Ovary (tissue), 9 donors: ENCODE data around the gene INSR. TPM values are rescaled to one million over a fixed set of nuclear protein-coding genes. Genes with fewer than 3 reads are reported as not detected.

Experiments used
- DNase-seq, 5 donors: peaks; one replicate each; pipeline ENCODE4 v3.0.0-alpha.2; 2019 to 2020
- H3K27ac ChIP-seq, 2 donors: fragments of 200-600 bp; one replicate each; pipeline versions ENCODE4 v1.5.1 to v1.8.0; 2019 to 2022
- H3K27me3 ChIP-seq: fragments of 200-600 bp; one replicate; pipeline ENCODE4 v1.8.0; 2022
- H3K36me3 ChIP-seq: fragments of 200-600 bp; sonication (generic); one replicate; pipeline ENCODE4 v1.5.1; 2019
- H3K4me1 ChIP-seq: one replicate; pipeline ENCODE4 v1.8.1; 2013; ENCODE audit warnings: mild to moderate bottlenecking, moderate library complexity; ENCODE audit not compliant: insufficient read depth
- H3K4me3 ChIP-seq: fragments of 200-600 bp; sonication (generic); one replicate; pipeline ENCODE4 v1.5.1; 2017
- H3K9me3 ChIP-seq, 2 donors: fragments of 200-600 bp in 1 of 2; sonication (generic) in 1 of 2; one replicate each; pipeline versions ENCODE4 v1.5.1 to v1.8.1; 2013 to 2019; ENCODE audit warnings: mild to moderate bottlenecking in 1 of 2, moderate library complexity in 1 of 2
- EP300 ChIP-seq: sonication (generic); formaldehyde crosslinking; IDR thresholded peaks from one replicate; pipeline ENCODE4 v1.6.1; 2017; ENCODE audit warnings: antibody characterized with exemption
- POLR2A ChIP-seq: fragments of 450-650 bp; IDR thresholded peaks from one replicate; pipeline ENCODE4 v1.6.1; 2017; ENCODE audit warnings: antibody characterized with exemption, mild to moderate bottlenecking, moderate library complexity
- WGBS, 3 donors: extraction: QIAGEN DNeasy Blood & Tissue Kit in 1 of 3; methylation state at CpG; one replicate each; pipeline versions ENCODE4 v1.1.5 to v1.1.7; 2013 to 2017; 5-methylcytosine and 5-hydroxymethylcytosine counted together
- intact Hi-C, 4 donors: fragments of 100-400 bp; cut with DNase I; formaldehyde crosslinking; loops; one replicate each; pipeline versions ENCODE4 v1.11.0 to v1.15.1; 2022 to 2023
- polyA plus RNA-seq, 2 donors: library from polyadenylated mRNA; stranded (reverse); fragments of 200-250 nt in 1 of 2; fragments of 350-450 nt in 1 of 2; fragmentation: Illumina TruSeq in 1 of 2; extraction: RNeasy Lipid Tissue Mini Kit (QIAGEN cat#74804) in 1 of 2; gene quantifications; one replicate each; pipeline ENCODE4 v1.2.3, GENCODE V29; 2013 to 2014
- total RNA-seq, 7 donors: library from RNA; depleted of rRNA in 2 of 7; stranded (reverse); fragments of >200 nt in 2 of 7; fragmentation: NEBNext Ultra II Directional in 3 of 7; extraction: Animal tissue kit (Norgen Biotek cat#: 25700) in 3 of 7; gene quantifications; one replicate each; pipeline versions ENCODE4 v1.1.0 to v1.2.4, GENCODE V29; 2016 to 2023
- TF ChIP-seq, protein P1 (sequence below), 3 donors: fragments of 450-650 bp in 2 of 3; fragments of 200-600 bp in 1 of 3; IDR thresholded peaks; one replicate each; pipeline versions ENCODE4 v1.5.1 to v1.8.0; 2016 to 2022; ENCODE audit warnings: antibody characterized with exemption in 3 of 3, mild to moderate bottlenecking in 1 of 3
- donor health status: DM: no; HTN: no; CAD: no; lungs with moderate emphysema.
- donor health status: DM: no; HTN: no; CAD: no.
- donor health status: Bipolar disorder and iron deficiency.
- donor health status: DM: yes; HTN: yes; CAD: no.
- donor health status: DM: no; HTN: no; CAD: no.
- donor health status: DM: yes; HTN: yes; CAD: no.

Gene INSR
- total and polyA plus RNA-seq, 9 donors: 30.2 to 203 (median 93.3) TPM

DNA sequence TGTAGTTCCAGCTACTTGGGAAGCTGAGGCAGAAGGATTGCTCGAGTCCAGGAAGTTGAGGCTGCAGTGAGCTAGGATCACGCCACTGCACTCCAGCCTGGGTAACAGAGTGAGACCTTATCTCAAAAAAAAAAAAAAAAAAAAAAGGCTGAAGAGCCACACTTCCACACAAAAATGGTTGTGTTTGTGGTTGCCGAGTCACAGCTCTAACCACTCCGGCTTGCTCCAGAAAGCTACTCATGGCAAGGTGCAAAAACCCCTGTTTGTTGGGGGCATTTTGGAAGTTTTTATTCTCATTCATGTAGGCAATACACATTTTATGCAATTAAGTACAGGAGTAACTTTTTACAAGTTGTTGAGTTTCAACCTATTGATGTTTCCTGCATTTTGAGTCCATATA, 93.5 kb downstream of the INSR start:
- intact Hi-C loops: loop anchor here in 1 of 4 donors (10.0 kb wide), 1 partner anchor 94 kb away; the partner anchor contains the start of gene INSR
- no peaks in the 10 kb centered on the region for H3K36me3 ChIP-seq
- H3K4me3 ChIP-seq: no peak overlapping the region
- TF ChIP-seq, protein P1, sequence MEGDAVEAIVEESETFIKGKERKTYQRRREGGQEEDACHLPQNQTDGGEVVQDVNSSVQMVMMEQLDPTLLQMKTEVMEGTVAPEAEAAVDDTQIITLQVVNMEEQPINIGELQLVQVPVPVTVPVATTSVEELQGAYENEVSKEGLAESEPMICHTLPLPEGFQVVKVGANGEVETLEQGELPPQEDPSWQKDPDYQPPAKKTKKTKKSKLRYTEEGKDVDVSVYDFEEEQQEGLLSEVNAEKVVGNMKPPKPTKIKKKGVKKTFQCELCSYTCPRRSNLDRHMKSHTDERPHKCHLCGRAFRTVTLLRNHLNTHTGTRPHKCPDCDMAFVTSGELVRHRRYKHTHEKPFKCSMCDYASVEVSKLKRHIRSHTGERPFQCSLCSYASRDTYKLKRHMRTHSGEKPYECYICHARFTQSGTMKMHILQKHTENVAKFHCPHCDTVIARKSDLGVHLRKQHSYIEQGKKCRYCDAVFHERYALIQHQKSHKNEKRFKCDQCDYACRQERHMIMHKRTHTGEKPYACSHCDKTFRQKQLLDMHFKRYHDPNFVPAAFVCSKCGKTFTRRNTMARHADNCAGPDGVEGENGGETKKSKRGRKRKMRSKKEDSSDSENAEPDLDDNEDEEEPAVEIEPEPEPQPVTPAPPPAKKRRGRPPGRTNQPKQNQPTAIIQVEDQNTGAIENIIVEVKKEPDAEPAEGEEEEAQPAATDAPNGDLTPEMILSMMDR (IDR thresholded peaks at IDR 0.05): no peak
- TF ChIP-seq POLR2A (no peak), EP300 (no peak)
- H3K4me1 ChIP-seq: peaks cover 10% of the 10 kb centered on the region
- no peak for DNase-seq
- H3K27me3 ChIP-seq: no peaks in the 10 kb centered on the region
- peak overlapping the region in 1 of 2 donors; percentile 31 for H3K27ac ChIP-seq
- no peaks in the 10 kb centered on the region for H3K9me3 ChIP-seq
- 80 to 98% (median 93%) methylated on average over 4 of the region's 4 CpGs for WGBS, 3 donors

DNA sequence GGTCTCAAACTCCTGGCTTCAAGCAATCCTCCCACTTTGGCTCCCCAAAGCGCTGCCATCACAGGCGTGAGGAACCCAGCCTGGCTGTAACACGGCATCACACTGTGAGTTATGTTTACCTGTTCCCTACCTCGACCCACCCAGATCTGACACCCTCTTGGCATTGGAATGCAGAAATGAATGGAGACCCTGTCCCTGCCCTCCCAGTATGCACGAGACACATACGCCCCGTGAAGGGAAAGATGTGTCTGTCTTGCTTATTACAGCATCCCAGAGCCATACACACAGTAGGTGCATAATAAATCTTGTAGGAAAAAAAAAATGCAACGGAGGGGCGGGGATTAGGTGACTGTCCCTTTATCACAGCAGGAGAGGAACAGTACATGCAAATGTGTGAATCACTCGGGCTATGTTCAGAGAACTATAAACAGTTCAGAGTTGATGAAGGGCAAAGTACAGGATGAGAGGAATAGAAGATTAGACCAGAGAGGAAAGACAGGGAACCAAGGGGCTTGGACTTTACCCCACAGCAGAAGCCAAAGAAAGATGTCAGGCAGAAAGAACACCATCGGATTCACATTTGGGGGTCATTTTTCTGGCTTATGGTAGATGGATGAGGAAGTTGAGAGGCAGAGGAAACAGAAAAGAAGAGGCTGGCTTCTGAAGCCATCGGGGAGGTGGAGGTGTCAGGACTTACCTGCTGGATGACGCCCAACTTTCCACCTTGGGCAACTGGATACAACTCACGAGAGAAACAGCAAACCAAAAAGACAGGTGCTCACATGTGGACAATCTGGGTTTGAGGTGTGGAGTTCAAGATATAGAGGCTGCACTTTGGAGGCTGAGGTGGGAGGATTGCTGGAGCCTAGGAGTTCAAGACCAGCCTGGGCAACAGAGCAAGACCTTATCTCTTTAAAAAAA, 94.3 kb downstream of the INSR start:
- TF ChIP-seq POLR2A: no peak
- 78 to 83% (median 81%) methylated on average over 14 of the region's 14 CpGs for WGBS, 3 donors
- Histone ChIP-seq H3K36me3 (no peaks in the 10 kb centered on the region), H3K27me3 (no peaks in the 10 kb centered on the region), H3K4me3 (no peak overlapping the region), H3K27ac (peak overlapping the region in 1 of 2 donors; percentile 31), H3K4me1 (peaks cover 8% of the 10 kb centered on the region), H3K9me3 (no peaks in the 10 kb centered on the region)
- intact Hi-C loops: loop anchor here in 3 of 4 donors (5.0 to 10.0 kb wide), 2 partner anchors 92 to 95 kb away; partner anchors contain the start of gene INSR (in 3 of the 3)
- no peak for DNase-seq

DNA sequence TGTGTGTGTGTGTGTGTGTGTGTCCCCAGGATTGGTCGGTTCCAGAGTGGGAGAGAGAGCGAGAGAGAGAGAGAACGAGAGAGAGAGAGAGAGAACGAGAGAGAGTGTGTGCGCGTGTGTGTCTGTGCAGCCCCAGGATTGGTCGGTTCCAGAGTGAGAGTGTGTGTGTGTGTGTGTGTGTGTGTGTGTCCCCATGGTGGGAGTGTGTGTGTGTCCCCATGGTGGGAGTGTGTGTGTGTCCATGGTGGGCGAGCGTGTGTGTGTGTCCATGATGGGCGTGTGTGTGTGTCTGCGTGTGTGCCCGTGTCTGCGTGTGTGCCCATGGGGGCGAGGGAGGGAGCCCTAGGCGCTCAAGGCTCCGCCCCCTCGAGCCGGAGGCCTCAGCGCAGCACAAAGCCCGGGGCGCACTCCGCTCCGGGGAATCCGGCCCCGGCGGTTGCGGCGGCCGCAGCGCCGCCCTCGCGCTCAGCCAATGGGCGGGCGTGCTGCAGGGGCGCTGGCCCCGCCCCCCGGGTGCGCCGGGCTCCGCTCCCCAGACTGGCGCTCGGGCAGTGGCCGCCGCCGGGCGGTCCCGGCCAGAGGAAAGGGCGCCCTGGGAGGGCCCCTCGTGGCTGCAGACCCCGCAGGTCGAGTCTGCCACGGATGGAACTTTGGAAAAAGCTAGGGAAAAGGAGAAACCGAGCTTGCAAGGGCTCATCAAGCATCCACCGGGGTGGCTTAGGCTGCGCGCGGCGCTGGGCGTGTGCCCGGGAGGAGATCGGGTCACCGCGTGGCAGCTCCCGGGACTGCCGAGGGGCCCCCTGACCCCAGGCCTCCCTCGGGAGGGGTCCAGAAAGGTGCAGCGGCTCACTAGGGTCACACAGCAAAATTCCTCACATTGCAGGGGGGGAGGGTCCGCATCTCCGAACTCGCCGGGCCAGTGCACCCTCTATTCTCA, 96.2 kb downstream of the INSR start:
- Histone ChIP-seq H3K4me1 (peaks cover 8% of the 10 kb centered on the region), H3K4me3 (peak overlapping the region; percentile 79), H3K27ac (peak overlapping the region; percentile 89 to 95), H3K9me3 (no peaks in the 10 kb centered on the region), H3K36me3 (no peaks in the 10 kb centered on the region), H3K27me3 (no peaks in the 10 kb centered on the region)
- peak; percentile 93 to 96 (median 94) for DNase-seq
- 1% methylated on average over 36 to 72 of the region's 72 CpGs for WGBS, 3 donors
- intact Hi-C loops: loop anchor here in 3 of 4 donors (1.0 to 5.0 kb wide), 2 partner anchors 94 to 96 kb away; partner anchors contain the start of gene INSR (in 3 of the 3)
- TF ChIP-seq, protein P1 (IDR thresholded peaks at IDR 0.05): peak in 2 of 3 donors; percentile 18 to 29
- TF ChIP-seq POLR2A: peak; percentile 73
- no peak for TF ChIP-seq EP300

DNA sequence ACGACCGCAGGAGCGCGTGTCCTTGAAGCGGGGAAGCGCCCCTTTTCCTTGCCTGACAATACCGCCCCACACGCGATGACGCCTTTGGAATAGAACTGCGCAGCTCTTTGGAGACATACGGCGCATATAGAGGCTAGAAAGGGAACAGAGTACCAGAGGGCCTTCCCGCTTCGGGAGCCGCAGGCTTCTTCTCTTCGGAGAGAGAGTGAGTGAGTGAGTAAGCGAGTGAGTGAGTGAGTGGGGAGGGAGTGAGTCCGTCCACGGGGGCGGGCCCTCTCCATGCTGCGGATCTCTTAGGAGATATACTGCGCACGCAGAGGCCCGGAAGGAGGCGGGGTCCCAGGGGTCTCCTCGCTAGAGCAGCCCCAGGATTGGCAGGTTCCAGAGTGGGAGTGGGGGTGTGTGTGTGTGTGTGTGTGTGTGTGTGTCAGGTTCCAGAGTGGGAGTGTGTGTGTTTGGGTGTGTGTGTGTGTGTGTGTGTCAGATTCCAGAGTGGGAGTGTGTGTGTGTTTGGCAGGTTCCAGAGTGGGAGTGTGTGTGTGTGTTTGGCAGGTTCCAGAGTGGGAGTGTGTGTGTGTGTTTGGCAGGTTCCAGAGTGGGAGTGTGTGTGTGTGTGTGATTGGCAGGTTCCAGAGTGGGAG, 97.0 kb downstream of the INSR start:
- H3K27ac ChIP-seq: peak overlapping the region; percentile 89 to 95
- intact Hi-C loops: loop anchor here in 2 of 4 donors (5.0 kb wide), 1 partner anchor 95 kb away; the partner anchor contains the start of gene INSR (in 2 of the 2)
- no peaks in the 10 kb centered on the region for H3K27me3 ChIP-seq
- 0 to 1% (median 0%) methylated on average over 27 of the region's 27 CpGs for WGBS, 3 donors
- H3K36me3 ChIP-seq: no peaks in the 10 kb centered on the region
- TF ChIP-seq EP300 (no peak), POLR2A (peak; percentile 52)
- TF ChIP-seq, protein P1 (IDR thresholded peaks at IDR 0.05): no peak
- no peaks in the 10 kb centered on the region for H3K9me3 ChIP-seq
- H3K4me3 ChIP-seq: peak overlapping the region; percentile 79
- DNase-seq: peak; percentile 92 to 95 (median 95)
- H3K4me1 ChIP-seq: peaks cover 11% of the 10 kb centered on the region
